Measurements from ENCODE around the gene ACIN1. TPM values are rescaled to one million over a fixed set of nuclear protein-coding genes. Genes with fewer than 3 reads are reported as not detected.

Gene ACIN1
- total and polyA plus RNA-seq, 12 donors = 73.1 to 431 (median 133) TPM

- TF ChIP-seq POLR2A (IDR thresholded peaks at IDR 0.05) (no peak), CTCF (IDR thresholded peaks at IDR 0.05) (no peak)
- no peak for DNase-seq
- peaks cover 0 to 5% of the 10 kb centered on the region in 2 donors for H3K4me1 ChIP-seq (replicated peaks in 1 of 2)
- no peaks in the 10 kb centered on the region for H3K27me3 ChIP-seq
- H3K27ac ChIP-seq = no peak overlapping the region
- 90 to 95% (median 92%) methylated on average over 8 of the region's 8 CpGs for WGBS, 4 donors
- intact Hi-C loops (cut with DNase I) = no loop called here
- H3K9me3 ChIP-seq (replicated peaks in 1 of 3) = no peaks in the 10 kb centered on the region
- no peak overlapping the region for H3K4me3 ChIP-seq
- no peaks in the 10 kb centered on the region for H3K36me3 ChIP-seq (replicated peaks in 1 of 2)
These were observed 50.1 kb downstream of the ACIN1 start for GRCh38 chr14:23044840-23045239.

GRCh38 chr14:23043754-23044153 is 51.2 kb downstream of the ACIN1 start:
- WGBS, 4 donors = 80 to 90% (median 86%) methylated on average over 3 of the region's 3 CpGs
- no peaks in the 10 kb centered on the region for H3K27me3 ChIP-seq
- H3K4me3 ChIP-seq = no peak overlapping the region
- intact Hi-C loops (cut with DNase I) = no loop called here
- no peaks in the 10 kb centered on the region for H3K9me3 ChIP-seq (replicated peaks in 1 of 3)
- TF ChIP-seq CTCF (IDR thresholded peaks at IDR 0.05) (no peak), POLR2A (IDR thresholded peaks at IDR 0.05) (no peak)
- peaks cover 0 to 5% of the 10 kb centered on the region in 2 donors for H3K4me1 ChIP-seq (replicated peaks in 1 of 2)
- H3K36me3 ChIP-seq (replicated peaks in 1 of 2) = no peaks in the 10 kb centered on the region
- no peak for DNase-seq
- no peak overlapping the region for H3K27ac ChIP-seq

- Histone ChIP-seq H3K4me3 (no peak overlapping the region), H3K4me1 (replicated peaks in 1 of 2) (peaks cover 0 to 5% of the 10 kb centered on the region in 2 donors), H3K36me3 (replicated peaks in 1 of 2) (no peaks in the 10 kb centered on the region), H3K9me3 (replicated peaks in 1 of 3) (no peaks in the 10 kb centered on the region), H3K27ac (no peak overlapping the region), H3K27me3 (no peaks in the 10 kb centered on the region)
- intact Hi-C loops (cut with DNase I) = no loop called here
- TF ChIP-seq POLR2A (IDR thresholded peaks at IDR 0.05) (no peak), CTCF (IDR thresholded peaks at IDR 0.05) (no peak)
- WGBS, 4 donors = 88 to 93% (median 90%) methylated on average over 4 to 6 of the region's 6 CpGs
- no peak for DNase-seq
These were observed 51.8 kb downstream of the ACIN1 start for GRCh38 chr14:23043145-23043544.

- no peaks in the 10 kb centered on the region for H3K27me3 ChIP-seq
- intact Hi-C loops (cut with DNase I) = no loop called here
- H3K4me3 ChIP-seq = no peak within 1 kb of the TSS
- no peak for DNase-seq
- H3K36me3 ChIP-seq (replicated peaks in 1 of 2) = no peaks in the 10 kb centered on the region
- H3K4me1 ChIP-seq (replicated peaks in 1 of 2) = peaks cover 0 to 5% of the 10 kb centered on the region in 2 donors
- 95 to 96% (median 96%) methylated on average over 11 to 36 of the region's 36 CpGs for WGBS, 4 donors
- no peaks in the 10 kb centered on the region for H3K9me3 ChIP-seq (replicated peaks in 1 of 3)
- TF ChIP-seq CTCF (IDR thresholded peaks at IDR 0.05) (no peak), POLR2A (IDR thresholded peaks at IDR 0.05) (no peak)
- H3K27ac ChIP-seq = no peak within 1 kb of the TSS
These were observed 52.6 kb downstream of the ACIN1 start, which contains the start of gene PSMB11 for GRCh38 chr14:23042162-23042965. PSMB11 (plus strand) TSS chr14:23042212; CDS start chr14:23042226, 14 bp downstream.
